Superior temporal gyrus (tissue), 1 donor: ENCODE measurements around the gene WSCD2.

Source experiments
- DNase-seq: peaks from one replicate; pipeline ENCODE4 v3.0.0-alpha.2; 2016; ENCODE audit errors: extremely low spot score

WSCD2 gene

GRCh38 chr12:108267450-108267849, 138.4 kb downstream of the WSCD2 start:
- no peak for DNase-seq

- DNase-seq = no peak
Measured at GRCh38 chr12:108268397-108268796, 139.3 kb downstream of the WSCD2 start.

GRCh38 chr12:108269224-108269623, 140.1 kb downstream of the WSCD2 start:
- no peak for DNase-seq

- no peak for DNase-seq
Measured at GRCh38 chr12:108270035-108270848, 141.2 kb downstream of the WSCD2 start.

- no peak for DNase-seq
Measured at GRCh38 chr12:108270849-108271143, 141.7 kb downstream of the WSCD2 start.

GRCh38 chr12:108271951-108272872, 143.1 kb downstream of the WSCD2 start:
- DNase-seq = no peak

- DNase-seq = no peak
Measured at GRCh38 chr12:108273217-108273616, 144.1 kb downstream of the WSCD2 start.

- no peak for DNase-seq
Measured at GRCh38 chr12:108277613-108278012, 148.5 kb downstream of the WSCD2 start.

GRCh38 chr12:108282160-108282559, 153.1 kb downstream of the WSCD2 start:
- DNase-seq = no peak

- DNase-seq = no peak
Measured at GRCh38 chr12:108282676-108283075, 153.6 kb downstream of the WSCD2 start.

GRCh38 chr12:108284163-108284562, 155.1 kb downstream of the WSCD2 start:
- no peak for DNase-seq

GRCh38 chr12:108285016-108285415, 155.9 kb downstream of the WSCD2 start:
- no peak for DNase-seq

GRCh38 chr12:108287227-108287626, 158.1 kb downstream of the WSCD2 start:
- DNase-seq = no peak

- DNase-seq = no peak
Measured at GRCh38 chr12:108289350-108290161, 160.5 kb downstream of the WSCD2 start.

- no peak for DNase-seq
Measured at GRCh38 chr12:108295641-108296040, 166.6 kb downstream of the WSCD2 start.

- no peak for DNase-seq
Measured at GRCh38 chr12:108296945-108297344, 167.9 kb downstream of the WSCD2 start.

- DNase-seq = no peak
Measured at GRCh38 chr12:108297424-108297823, 168.3 kb downstream of the WSCD2 start.

GRCh38 chr12:108297895-108298760, 169.0 kb downstream of the WSCD2 start:
- DNase-seq = no peak

GRCh38 chr12:108298761-108299275, 169.7 kb downstream of the WSCD2 start:
- no peak for DNase-seq

GRCh38 chr12:108299516-108299915, 170.4 kb downstream of the WSCD2 start:
- DNase-seq = no peak
